H4 (cell line): ENCODE data around the gene PTCH2. TPM values are rescaled to one million over a fixed set of nuclear protein-coding genes. Genes with fewer than 3 reads are reported as not detected.
"Not testable (repeated sequence)": the region's sequence is repeated elsewhere in the genome, so short reads cannot be mapped to it uniquely, and the experiment has no call there.

Source experiments
- DNase-seq: peaks from one replicate; pipeline ENCODE4 v3.0.0-alpha.2; 2015; ENCODE audit warnings: low spot score
- total RNA-seq: library from RNA; depleted of rRNA; stranded (reverse); fragments of >200 nt; shearing (Covaris generic); gene quantifications from 2 replicates; pipeline ENCODE4 v1.2.3, GENCODE V29; 2014

The PTCH2 gene
- total RNA-seq, 1 experiment from 2014 or later: 0.10 TPM

GRCh38 chr1:44846985-44847384, 3.9 kb upstream of the PTCH2 start:
- DNase-seq: no peak

GRCh38 chr1:44842486-44842861, 579 bp downstream of the PTCH2 start:
- DNase-seq: no peak

- DNase-seq: no peak
These were observed 3.5 kb downstream of the PTCH2 start for GRCh38 chr1:44839576-44839975.

GRCh38 chr1:44838294-44838693, 4.8 kb downstream of the PTCH2 start:
- DNase-seq: not testable (repeated sequence)

- peak; percentile 82 for DNase-seq
These were observed 7.0 kb downstream of the PTCH2 start for GRCh38 chr1:44835738-44836675.

GRCh38 chr1:44834328-44834727, 8.7 kb downstream of the PTCH2 start:
- no peak for DNase-seq

- no peak for DNase-seq
These were observed 10.9 kb downstream of the PTCH2 start for GRCh38 chr1:44832056-44832705.

GRCh38 chr1:44831516-44831915, 11.5 kb downstream of the PTCH2 start:
- DNase-seq: no peak

GRCh38 chr1:44830900-44831304, 12.2 kb downstream of the PTCH2 start:
- DNase-seq: no peak

GRCh38 chr1:44829506-44830384, 13.3 kb downstream of the PTCH2 start:
- DNase-seq: no peak

- DNase-seq: no peak
These were observed 14.1 kb downstream of the PTCH2 start for GRCh38 chr1:44828841-44829440.

GRCh38 chr1:44828003-44828651, 14.9 kb downstream of the PTCH2 start:
- DNase-seq: no peak

GRCh38 chr1:44827197-44828002, 15.7 kb downstream of the PTCH2 start:
- no peak for DNase-seq

- DNase-seq: no peak
These were observed 16.5 kb downstream of the PTCH2 start for GRCh38 chr1:44826375-44827196.

GRCh38 chr1:44824392-44824791, 18.7 kb downstream of the PTCH2 start:
- DNase-seq: not testable (repeated sequence)

- DNase-seq: no peak
These were observed 20.0 kb downstream of the PTCH2 start for GRCh38 chr1:44822981-44823451.

- DNase-seq: no peak
These were observed 20.8 kb downstream of the PTCH2 start for GRCh38 chr1:44822131-44822701.

- DNase-seq: no peak
These were observed 21.8 kb downstream of the PTCH2 start for GRCh38 chr1:44821240-44821715.
